OCI-LY1 (cell line): ENCODE results near the gene POLR3A.
"Not testable (repeated sequence)": the region's sequence is repeated elsewhere in the genome, so short reads cannot be mapped to it uniquely, and the experiment has no call there.

Source experiments
- EZH2 ChIP-seq: fragments of 200-600 bp; sonication (generic), shearing (Covaris generic); IDR thresholded peaks from 2 replicates; pipeline ENCODE4 v1.8.0; 2017; ENCODE audit warnings: borderline replicate concordance, mixed run types, mild to moderate bottlenecking, antibody characterized with exemption, low read length, moderate library complexity, mixed read lengths
- TF ChIP-seq, protein P1 (sequence below): fragments of 200-600 bp; sonication (generic), shearing (Covaris generic); IDR thresholded peaks from 2 replicates; pipeline ENCODE4 v1.5.1; 2017; ENCODE audit warnings: mild to moderate bottlenecking, antibody characterized with exemption, low read length, moderate library complexity, mixed read lengths

DNA sequence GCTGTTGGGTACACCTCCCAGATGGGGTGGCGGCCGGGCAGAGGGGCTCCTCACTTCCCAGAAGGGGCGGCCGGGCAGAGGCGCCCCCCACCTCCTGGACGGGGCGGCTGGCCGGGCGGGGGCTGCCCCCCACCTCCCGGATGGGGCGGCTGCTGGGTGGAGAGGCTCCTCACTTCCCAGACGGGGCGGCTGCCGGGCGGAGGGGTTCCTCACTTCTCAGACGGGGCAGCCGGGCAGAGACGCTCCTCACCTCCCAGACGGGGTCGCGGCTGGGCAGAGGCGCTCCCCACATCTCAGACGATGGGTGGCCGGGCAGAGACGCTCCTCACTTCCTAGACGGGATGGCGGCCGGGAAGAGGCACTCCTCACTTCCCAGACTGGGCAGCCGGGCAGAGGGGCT, 46.5 kb upstream of the POLR3A start:
- TF ChIP-seq, protein P1, sequence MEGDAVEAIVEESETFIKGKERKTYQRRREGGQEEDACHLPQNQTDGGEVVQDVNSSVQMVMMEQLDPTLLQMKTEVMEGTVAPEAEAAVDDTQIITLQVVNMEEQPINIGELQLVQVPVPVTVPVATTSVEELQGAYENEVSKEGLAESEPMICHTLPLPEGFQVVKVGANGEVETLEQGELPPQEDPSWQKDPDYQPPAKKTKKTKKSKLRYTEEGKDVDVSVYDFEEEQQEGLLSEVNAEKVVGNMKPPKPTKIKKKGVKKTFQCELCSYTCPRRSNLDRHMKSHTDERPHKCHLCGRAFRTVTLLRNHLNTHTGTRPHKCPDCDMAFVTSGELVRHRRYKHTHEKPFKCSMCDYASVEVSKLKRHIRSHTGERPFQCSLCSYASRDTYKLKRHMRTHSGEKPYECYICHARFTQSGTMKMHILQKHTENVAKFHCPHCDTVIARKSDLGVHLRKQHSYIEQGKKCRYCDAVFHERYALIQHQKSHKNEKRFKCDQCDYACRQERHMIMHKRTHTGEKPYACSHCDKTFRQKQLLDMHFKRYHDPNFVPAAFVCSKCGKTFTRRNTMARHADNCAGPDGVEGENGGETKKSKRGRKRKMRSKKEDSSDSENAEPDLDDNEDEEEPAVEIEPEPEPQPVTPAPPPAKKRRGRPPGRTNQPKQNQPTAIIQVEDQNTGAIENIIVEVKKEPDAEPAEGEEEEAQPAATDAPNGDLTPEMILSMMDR, result not testable (repeated sequence)
- TF ChIP-seq EZH2, result not testable (repeated sequence)
